Thoracic aorta (tissue), 2 donors: ENCODE data around the gene GRB7. TPM values are rescaled to one million over a fixed set of nuclear protein-coding genes. Genes with fewer than 3 reads are reported as not detected.

Experiments used
- ATAC-seq: fragments of 150-250 bp; one replicate; pipeline ENCODE4 v1.8.0; 2017; ENCODE audit warnings: low read depth; ENCODE audit not compliant: insufficient number of reproducible peaks, low FRiP score
- DNase-seq: peaks from one replicate; pipeline ENCODE4 v3.0.0-alpha.2; 2020; ENCODE audit warnings: low spot score
- H3K27ac ChIP-seq, 2 donors: fragments of 200-600 bp; sonication (generic); 1 replicate in 1 of 2; 2 replicates in 1 of 2; pipeline ENCODE4 v1.5.1; 2016; ENCODE audit warnings: mild to moderate bottlenecking in 2 of 2, moderate library complexity in 2 of 2
- H3K27me3 ChIP-seq: fragments of 200-600 bp; sonication (generic); replicated peaks from 2 replicates; pipeline ENCODE4 v1.6.0; 2016; ENCODE audit warnings: mild to moderate bottlenecking; ENCODE audit not compliant: insufficient read depth
- H3K36me3 ChIP-seq: fragments of 200-600 bp; sonication (generic); one replicate; pipeline ENCODE4 v1.5.1; 2016
- H3K4me1 ChIP-seq, 2 donors: fragments of 200-600 bp; sonication (generic); 1 replicate in 1 of 2; 2 replicates in 1 of 2; pipeline versions ENCODE4 v1.5.1 to v1.6.0; 2016; ENCODE audit warnings: low read depth in 2 of 2, mild to moderate bottlenecking in 1 of 2; ENCODE audit not compliant: control insufficient read depth in 1 of 2
- H3K4me3 ChIP-seq: fragments of 200-600 bp; sonication (generic); 2 replicates; pipeline ENCODE4 v1.5.1; 2016; ENCODE audit warnings: mild to moderate bottlenecking
- H3K9me3 ChIP-seq: fragments of 200-600 bp; sonication (generic); 2 replicates; pipeline ENCODE4 v1.5.1; 2016
- CTCF ChIP-seq: fragments of 200-600 bp; sonication (generic); IDR thresholded peaks from one replicate; pipeline ENCODE4 v1.5.1; 2019; ENCODE audit warnings: antibody characterized with exemption
- total RNA-seq, 2 donors: library from RNA; depleted of rRNA; stranded (reverse); fragments of >200 nt; gene quantifications; one replicate each; pipeline versions ENCODE4 v1.1.0 to v1.2.3, GENCODE V29; 2016

GRB7 gene
- total RNA-seq, 2 donors from 2014 or later = 0.85 to 1.4 TPM

GRCh38 chr17:39751016-39751543, 13.3 kb downstream of the GRB7 start:
- H3K4me3 ChIP-seq = no peak overlapping the region
- H3K27me3 ChIP-seq = no peaks in the 10 kb centered on the region
- H3K36me3 ChIP-seq = no peaks in the 10 kb centered on the region
- H3K27ac ChIP-seq = no peak overlapping the region
- ATAC-seq (no peak), DNase-seq (no peak)
- no peaks in the 10 kb centered on the region for H3K9me3 ChIP-seq
- peaks cover 6 to 29% of the 10 kb centered on the region in 2 donors for H3K4me1 ChIP-seq
- TF ChIP-seq CTCF = no peak

- H3K4me3 ChIP-seq = no peak overlapping the region
- no peak for ATAC-seq
- no peak for DNase-seq
- H3K9me3 ChIP-seq = no peaks in the 10 kb centered on the region
- TF ChIP-seq CTCF = no peak
- peaks cover 6 to 29% of the 10 kb centered on the region in 2 donors for H3K4me1 ChIP-seq
- no peak overlapping the region for H3K27ac ChIP-seq
- no peaks in the 10 kb centered on the region for H3K27me3 ChIP-seq
- no peaks in the 10 kb centered on the region for H3K36me3 ChIP-seq
These were observed 13.9 kb downstream of the GRB7 start for GRCh38 chr17:39751637-39752036.

- Histone ChIP-seq H3K4me3 (no peak overlapping the region), H3K4me1 (peaks cover 6 to 29% of the 10 kb centered on the region in 2 donors), H3K36me3 (no peaks in the 10 kb centered on the region), H3K9me3 (no peaks in the 10 kb centered on the region), H3K27me3 (no peaks in the 10 kb centered on the region), H3K27ac (no peak overlapping the region)
- no peak for TF ChIP-seq CTCF
- ATAC-seq (no peak), DNase-seq (no peak)
These were observed 14.6 kb downstream of the GRB7 start for GRCh38 chr17:39752241-39752881.

DNA sequence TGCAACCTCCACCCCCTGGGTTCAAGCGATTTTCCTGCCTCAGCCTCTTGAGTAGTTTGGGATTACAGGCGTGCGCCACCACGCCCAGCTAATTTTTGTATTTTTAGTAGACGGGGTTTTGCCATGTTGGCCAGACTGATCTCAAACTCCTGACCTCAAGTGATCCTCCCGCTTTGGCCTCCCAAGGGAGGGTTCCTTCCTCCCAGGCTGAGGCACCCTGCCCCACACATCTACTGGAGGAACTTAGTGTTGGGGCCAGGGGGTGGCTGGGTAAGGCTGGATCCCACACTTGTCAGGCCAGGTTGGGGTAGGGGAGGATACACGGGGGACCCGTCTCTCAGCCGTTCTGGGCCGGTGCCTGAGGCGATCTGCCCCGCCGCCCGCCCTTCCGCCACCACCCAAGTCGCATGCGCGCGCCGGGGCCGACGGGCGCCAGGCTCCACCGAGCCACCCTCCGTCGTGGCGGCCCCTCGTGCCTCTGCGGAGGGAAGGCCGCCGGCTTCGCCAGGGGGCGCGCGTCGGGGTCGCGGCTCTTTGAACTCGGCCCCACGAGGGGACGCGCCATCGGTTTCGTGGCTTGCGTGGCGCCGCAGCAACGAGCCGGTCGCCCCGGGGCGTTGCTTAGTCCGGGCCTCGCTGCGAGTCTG, 15.9 kb downstream of the GRB7 start:
- Histone ChIP-seq H3K9me3 (no peaks in the 10 kb centered on the region), H3K4me1 (peaks cover 6 to 29% of the 10 kb centered on the region in 2 donors), H3K36me3 (no peaks in the 10 kb centered on the region), H3K27ac (peak overlapping the region; percentile 80 to 84), H3K4me3 (peak overlapping the region; percentile 92), H3K27me3 (no peaks in the 10 kb centered on the region)
- DNase-seq (no peak), ATAC-seq (peak; percentile 6)
- no peak for TF ChIP-seq CTCF

DNA sequence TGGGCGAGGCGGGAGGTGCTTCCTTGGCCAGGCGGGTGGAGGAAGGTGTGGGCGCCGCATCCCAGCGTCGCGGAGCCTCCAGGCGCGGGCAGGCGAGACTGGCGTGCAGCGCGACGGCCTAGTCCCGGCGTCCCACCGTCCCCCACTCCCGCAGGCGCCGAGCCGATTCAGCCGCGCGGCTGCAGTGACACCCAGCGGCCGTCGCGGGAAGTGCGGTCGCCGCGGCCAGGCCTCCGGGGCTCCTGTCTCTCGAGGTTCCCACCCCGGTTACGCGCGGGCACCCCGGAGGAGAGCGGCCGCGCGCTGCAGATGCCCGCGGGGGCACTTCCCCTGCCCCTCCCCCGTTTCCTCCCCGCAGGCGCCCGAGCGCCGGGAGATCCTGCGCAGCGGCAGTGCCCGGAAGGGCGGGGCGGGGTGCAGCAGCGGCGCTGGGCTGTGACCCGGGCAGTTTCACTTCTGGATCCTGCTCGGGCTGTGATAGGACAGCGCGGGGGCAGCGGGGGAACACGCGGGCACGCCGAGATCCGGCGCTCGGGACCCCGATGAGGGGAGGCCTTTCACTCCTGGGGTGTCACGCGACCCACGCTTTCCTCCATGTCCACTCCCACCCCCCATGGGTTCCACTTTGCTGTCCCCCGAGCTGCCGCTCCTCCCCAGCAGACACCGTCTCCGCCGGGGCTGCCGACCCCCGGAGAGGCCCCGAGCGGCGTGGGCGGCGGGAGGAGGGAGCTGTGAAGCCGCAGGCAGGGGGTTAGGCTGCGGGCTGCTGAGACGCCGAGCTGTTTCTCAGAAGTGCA, 16.6 kb downstream of the GRB7 start:
- H3K4me3 ChIP-seq = peak overlapping the region; percentile 92
- no peaks in the 10 kb centered on the region for H3K27me3 ChIP-seq
- peak overlapping the region; percentile 80 to 84 for H3K27ac ChIP-seq
- H3K9me3 ChIP-seq = no peaks in the 10 kb centered on the region
- DNase-seq (peak; percentile 53), ATAC-seq (peak; percentile 81)
- no peaks in the 10 kb centered on the region for H3K36me3 ChIP-seq
- H3K4me1 ChIP-seq = peaks cover 6 to 29% of the 10 kb centered on the region in 2 donors
- TF ChIP-seq CTCF = peak; percentile 100
